Epithelial cell of umbilical artery (primary cell): ENCODE data around the gene CUL9. TPM values are rescaled to one million over a fixed set of nuclear protein-coding genes. Genes with fewer than 3 reads are reported as not detected.

Experiments used
- total RNA-seq: library from RNA; depleted of rRNA; stranded (reverse); fragments of >200 nt; gene quantifications from 2 replicates; pipeline ENCODE4 v1.2.3, GENCODE V29; 2014

The CUL9 gene
- total RNA-seq, result 16.6 and 24.0 TPM in 2 replicates

DNA sequence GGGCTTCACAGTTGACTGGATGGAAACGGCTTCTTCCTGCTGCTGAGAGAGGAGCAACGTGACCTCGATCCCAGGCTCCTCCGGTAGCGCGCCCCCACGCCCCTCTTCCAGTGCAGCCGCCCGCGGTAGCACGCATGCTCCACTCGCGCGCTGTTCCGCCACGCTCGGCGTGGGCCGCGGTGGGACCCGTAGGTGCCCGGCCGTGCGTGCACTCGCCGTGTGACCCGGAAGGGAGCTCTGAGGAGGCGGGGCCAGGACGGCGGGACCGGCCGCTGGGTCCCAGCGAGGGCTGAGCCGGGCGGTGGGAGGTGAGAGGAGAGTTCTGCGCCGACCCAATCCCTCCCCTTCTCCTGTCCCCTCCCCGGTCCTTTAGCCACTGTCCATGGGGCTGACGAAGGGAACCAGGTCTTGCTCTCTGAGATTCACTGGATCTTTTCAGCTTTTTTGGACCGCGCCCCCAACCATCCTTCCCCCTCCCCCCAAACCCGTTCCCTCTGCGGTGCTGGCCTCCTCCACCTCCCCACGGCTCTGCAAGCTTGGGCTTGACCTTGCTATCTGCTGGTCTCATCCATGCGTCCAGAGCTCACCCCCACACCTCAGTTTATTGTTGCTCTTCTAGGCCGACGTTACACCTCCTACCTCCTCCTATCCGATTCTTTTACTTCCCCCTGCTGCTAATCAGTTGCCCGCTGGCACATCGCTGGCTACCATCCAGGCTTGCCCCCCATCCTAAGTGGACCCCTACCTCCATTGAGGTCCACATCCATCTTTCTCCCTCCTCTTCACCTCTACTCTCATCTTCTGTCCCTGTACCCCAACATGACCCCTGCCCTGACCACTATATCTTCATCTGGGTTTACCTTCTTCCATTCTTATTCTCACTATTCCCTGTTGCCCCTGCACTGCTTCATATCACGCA is at the start of gene CUL9:
Gene CUL9 (plus strand): TSS at position 255 of the 919 bp plus-strand sequence. CDS start 2,115 bp downstream, outside the sequence.

DNA sequence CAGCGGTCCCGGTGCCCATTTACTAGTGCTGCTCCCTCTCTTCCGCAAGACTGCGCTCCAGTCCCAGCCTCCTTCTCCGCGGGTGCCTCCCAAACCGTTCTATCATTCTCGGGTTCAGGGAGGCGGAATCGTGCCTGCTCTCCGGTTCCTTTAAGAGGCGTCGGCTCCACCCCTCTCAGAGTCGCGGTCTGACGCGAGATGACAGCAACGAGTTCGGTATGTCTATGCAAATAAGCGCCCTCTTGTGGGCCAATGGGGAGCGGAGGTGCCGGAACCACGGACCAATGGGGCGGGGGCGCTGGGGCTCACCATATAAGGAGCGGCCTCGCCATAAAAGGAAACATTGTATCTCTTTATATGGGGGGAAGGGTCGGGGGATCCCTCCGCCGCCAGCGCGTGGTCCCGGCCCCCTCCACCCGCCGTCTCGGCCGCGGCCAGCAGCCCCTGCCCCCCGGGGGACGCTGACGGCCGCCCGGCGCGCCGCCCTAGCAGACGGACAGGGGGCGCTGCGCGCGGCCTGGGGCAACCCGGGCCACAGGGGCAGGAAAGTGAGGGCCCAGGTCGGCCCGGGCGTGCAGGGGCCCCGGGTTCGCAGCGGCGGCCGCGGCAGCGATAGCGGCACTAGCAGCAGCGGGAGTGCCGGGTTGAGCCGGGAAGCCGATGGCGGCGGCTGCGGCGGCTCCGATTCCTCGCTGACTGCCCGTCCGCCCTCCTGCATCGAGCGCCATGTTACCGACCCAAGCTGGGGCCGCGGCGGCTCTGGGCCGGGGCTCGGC is 10.9 kb upstream of the CUL9 start, which contains the start of gene SRF:
Gene SRF (plus strand): TSS at position 339 of the 776 bp plus-strand sequence. CDS start 388 bp downstream, at position 727.

DNA sequence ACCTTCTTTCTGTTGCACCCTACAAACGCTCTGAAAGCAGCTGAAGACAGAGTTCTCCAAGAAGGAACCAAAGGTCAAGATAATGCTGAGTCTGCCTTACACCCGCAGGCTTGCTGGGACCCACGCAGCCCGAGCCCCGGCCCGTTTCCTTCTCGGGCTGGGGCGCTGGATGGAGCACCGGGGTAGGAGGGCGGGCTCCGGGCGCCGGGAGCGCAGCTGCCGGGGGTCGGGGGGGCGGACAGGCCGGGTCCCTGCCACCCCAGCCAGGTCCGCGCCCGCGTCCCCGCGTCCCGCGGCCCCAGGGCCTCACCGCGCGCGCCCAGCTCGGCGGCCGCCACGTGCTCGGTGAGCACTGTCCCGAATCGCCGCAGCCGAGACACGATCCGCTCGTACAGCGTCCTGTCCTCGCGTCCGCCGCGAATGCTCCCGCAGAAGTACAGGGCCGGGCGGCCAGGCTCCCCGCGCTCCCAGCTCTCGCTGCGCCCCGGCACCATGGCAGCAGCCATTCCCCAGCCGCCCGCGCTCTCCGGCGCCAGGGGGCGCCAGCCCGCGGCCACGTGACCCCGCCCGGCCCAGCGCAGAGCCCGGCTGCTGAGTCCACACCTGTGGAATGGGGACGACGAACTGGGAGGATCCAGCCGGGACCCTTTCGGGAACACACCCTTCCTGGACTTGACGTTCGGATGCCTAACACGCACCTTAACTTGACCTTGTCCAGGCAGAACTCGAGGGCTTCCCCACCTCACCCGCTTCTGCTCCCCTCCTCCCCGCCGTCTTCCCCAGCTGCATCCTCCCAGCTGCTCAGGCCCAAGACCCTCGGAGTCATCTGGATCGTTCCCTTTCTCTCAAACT is 47.2 kb downstream of the CUL9 start, which contains the start of gene DNPH1:
Gene DNPH1 (minus strand): TSS at position 531 of the 852 bp plus-strand sequence. CDS start 25 bp downstream, at position 506.

GRCh38 chr6:43242908-43243663 is 61.1 kb downstream of the CUL9 start, which contains the start of gene TTBK1:
Gene TTBK1 (plus strand): TSS chr6:43243481. CDS start chr6:43246661, 3,180 bp downstream.

Other genes with a start within 250 kb of the CUL9 start
- not detected in 2 replicates for gene GNMT, start 221.4 kb upstream of the CUL9 start, total RNA-seq
- gene PEX6, start 203.0 kb upstream of the CUL9 start, total RNA-seq, result 13.3 and 26.4 TPM in 2 replicates
- 27.7 and 31.2 TPM in 2 replicates for gene PPP2R5D, start 197.6 kb upstream of the CUL9 start, total RNA-seq
- 61.7 and 72.5 TPM in 2 replicates for gene MEA1, start 168.2 kb upstream of the CUL9 start, total RNA-seq
- gene KLHDC3, start 167.9 kb upstream of the CUL9 start, total RNA-seq, result 129 and 140 TPM in 2 replicates
- 117 and 139 TPM in 2 replicates for gene RRP36, start 160.6 kb upstream of the CUL9 start, total RNA-seq
- gene CUL7, start 128.3 kb upstream of the CUL9 start, total RNA-seq, result 25.8 and 26.6 TPM in 2 replicates
- 26.0 and 28.9 TPM in 2 replicates for gene MRPL2, start 122.8 kb upstream of the CUL9 start, total RNA-seq
- gene KLC4, start 122.6 kb upstream of the CUL9 start, total RNA-seq, result 16.6 and 17.8 TPM in 2 replicates
- gene PTK7, start 105.9 kb upstream of the CUL9 start, total RNA-seq, result 36.9 and 42.9 TPM in 2 replicates
- 16.6 and 20.5 TPM in 2 replicates for gene SRF, start 10.9 kb upstream of the CUL9 start, total RNA-seq
- gene DNPH1, start 47.3 kb downstream of the CUL9 start, total RNA-seq, result 44.8 and 60.4 TPM in 2 replicates
- gene TTBK1, start 61.3 kb downstream of the CUL9 start, total RNA-seq, result under 0.01 and 0.15 TPM in 2 replicates
- gene SLC22A7, start 116.1 kb downstream of the CUL9 start, total RNA-seq, result not detected in 2 replicates
- gene CRIP3, start 126.6 kb downstream of the CUL9 start, total RNA-seq, result not detected in 2 replicates
- gene ZNF318, start 187.5 kb downstream of the CUL9 start, total RNA-seq, result 3.9 and 4.3 TPM in 2 replicates
- 12.6 and 14.3 TPM in 2 replicates for gene ABCC10, start 245.3 kb downstream of the CUL9 start, total RNA-seq